Left lobe of liver (tissue), 2 donors: ENCODE measurements around the gene FUT4. TPM values are rescaled to one million over a fixed set of nuclear protein-coding genes. Genes with fewer than 3 reads are reported as not detected.

Source experiments
- ATAC-seq: fragments of 200-7000 bp; cut with Tn5 transposase; one replicate; pipeline ENCODE4 v1.9.1; 2020; ENCODE audit warnings: mild to moderate bottlenecking, moderate library complexity
- DNase-seq: peaks from one replicate; pipeline ENCODE4 v3.0.0-alpha.2; 2020; ENCODE audit warnings: low spot score
- total RNA-seq: library from RNA; stranded (reverse); gene quantifications from one replicate; pipeline ENCODE4 v1.2.1, GENCODE V29; 2021
- donor health status: DM: no; HTN: no; CAD: no; lungs with moderate emphysema.
- donor health status: DM: no; HTN: yes; CAD: no.

Gene FUT4
- total RNA-seq, 1 donor from 2014 or later: 1.2 TPM

GRCh38 chr11:94597896-94598295 lies 54.2 kb downstream of the FUT4 start:
- no peak for DNase-seq
- peak; percentile 51 for ATAC-seq

Other genes starting within 250 kb of the FUT4 start
- not detected for gene IZUMO1R, start 239.3 kb upstream of the FUT4 start, total RNA-seq
- 0.28 TPM for gene GPR83, start 142.5 kb upstream of the FUT4 start, total RNA-seq
- gene MRE11, start 50.1 kb upstream of the FUT4 start, total RNA-seq: 3.9 TPM
- gene ANKRD49, start 49.9 kb upstream of the FUT4 start, total RNA-seq: 4.3 TPM
- 0.35 TPM for gene C11orf97, start 31.5 kb upstream of the FUT4 start, total RNA-seq
- gene PIWIL4, start 23.4 kb downstream of the FUT4 start, total RNA-seq: 0.28 TPM
- gene AMOTL1, start 224.4 kb downstream of the FUT4 start, total RNA-seq: 22.9 TPM